MM.1S (cell line): ENCODE results near the gene SLC37A2.

ENCODE experiments used
- CTCF ChIP-seq: fragments of 300-600 bp; sonication (generic); IDR thresholded peaks from 2 replicates; pipeline ENCODE4 v1.5.1; 2016; ENCODE audit warnings: antibody characterized with exemption, low read length, mixed read lengths
- EZH2 ChIP-seq: fragments of 300-600 bp; sonication (generic); optimal IDR thresholded peaks from 2 replicates; pipeline ENCODE3; 2017; ENCODE audit warnings: low read depth, mild to moderate bottlenecking, antibody characterized with exemption, low read length, mixed read lengths
- EZH2phosphoT487 ChIP-seq: fragments of 300-600 bp; sonication (generic); IDR thresholded peaks from 2 replicates; pipeline ENCODE4 v1.6.1; 2018; ENCODE audit warnings: antibody characterized with exemption, low read length

- TF ChIP-seq EZH2 (no peak), CTCF (no peak), EZH2phosphoT487 (no peak)
Measured at GRCh38 chr11:125075900-125076317, 12.8 kb downstream of the SLC37A2 start.
